ENCODE data around the gene VIPAS39. TPM values are rescaled to one million over a fixed set of nuclear protein-coding genes. Genes with fewer than 3 reads are reported as not detected.
A peak's percentile ranks its signal among the peaks of the same experiment; 100 is the strongest.

Gene VIPAS39
- total RNA-seq (ENCODE audit: unreplicated experiment) = 28.7 TPM
- long read RNA-seq, transcript VIPAS39-211 (20 exons, 2,562 nt) = major isoform, 14 of 16 reads
- long read RNA-seq, partial matches to known transcripts = 0 of 16 reads
- long read RNA-seq, other reads (novel, unspliced or antisense) = 2 of 16 reads

DNA sequence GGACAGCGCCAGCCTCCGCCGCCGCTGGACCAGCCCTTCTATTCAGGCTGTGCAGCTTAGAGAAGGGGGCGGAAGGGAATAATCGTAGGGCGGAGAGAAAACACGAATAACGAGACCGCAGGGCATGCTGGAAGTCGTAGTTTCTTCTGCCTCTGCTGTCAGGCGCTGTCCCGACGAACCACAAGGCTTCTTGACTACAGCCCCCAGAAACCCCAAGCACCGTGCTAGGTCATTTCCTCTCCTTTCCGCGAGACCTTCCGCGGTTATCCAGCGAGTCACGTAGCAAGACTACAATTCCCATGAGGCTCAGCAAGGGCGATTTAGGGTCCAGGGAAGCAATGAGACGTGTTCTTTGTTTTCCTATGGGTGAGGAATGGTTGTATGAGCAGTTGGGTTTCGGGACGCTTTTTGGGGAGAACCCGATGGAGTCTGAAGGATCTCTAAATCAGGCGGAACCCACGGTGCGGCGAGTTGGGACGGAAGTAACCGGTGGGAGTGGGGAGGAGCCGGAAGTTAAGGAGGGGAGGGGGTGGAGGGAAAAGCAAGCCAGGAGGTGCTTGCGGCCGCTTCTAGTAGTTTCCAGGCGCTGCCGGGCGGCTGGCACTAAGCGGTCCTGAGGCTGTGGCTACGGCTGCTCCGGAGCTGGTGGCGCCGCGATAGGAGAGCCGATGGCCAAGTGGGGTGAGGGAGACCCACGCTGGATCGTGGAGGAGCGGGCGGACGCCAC is at the start of gene VIPAS39, which contains the start of gene AHSA1:
VIPAS39 (minus strand) TSS at position 80 of the 727 bp plus-strand sequence. CDS start 3,499 bp downstream, outside the sequence.
AHSA1 (plus strand) TSS at position 572 of the 727 bp plus-strand sequence; CDS start at position 669, 97 bp downstream.
- H3K4me3 Mint-ChIP-seq (ENCODE audit: unreplicated experiment) = peak within 1 kb of the TSS; percentile 100
- peak; percentile 88 for DNase-seq (ENCODE audit: low spot score)
- peaks cover 4% of the 10 kb centered on the region for H3K27me3 Mint-ChIP-seq (ENCODE audit: unreplicated experiment)
- peaks cover 29% of the 10 kb centered on the region for H3K4me1 Mint-ChIP-seq (ENCODE audit: unreplicated experiment)
- H3K9me3 Mint-ChIP-seq (ENCODE audit: unreplicated experiment) = no peaks in the 10 kb centered on the region
- peak within 1 kb of the TSS; percentile 100 for H3K27ac Mint-ChIP-seq (ENCODE audit: unreplicated experiment)
- peaks cover 39% of the 10 kb centered on the region for H3K36me3 Mint-ChIP-seq (ENCODE audit: low read depth, unreplicated experiment)
- TF ChIP-seq, protein P1, sequence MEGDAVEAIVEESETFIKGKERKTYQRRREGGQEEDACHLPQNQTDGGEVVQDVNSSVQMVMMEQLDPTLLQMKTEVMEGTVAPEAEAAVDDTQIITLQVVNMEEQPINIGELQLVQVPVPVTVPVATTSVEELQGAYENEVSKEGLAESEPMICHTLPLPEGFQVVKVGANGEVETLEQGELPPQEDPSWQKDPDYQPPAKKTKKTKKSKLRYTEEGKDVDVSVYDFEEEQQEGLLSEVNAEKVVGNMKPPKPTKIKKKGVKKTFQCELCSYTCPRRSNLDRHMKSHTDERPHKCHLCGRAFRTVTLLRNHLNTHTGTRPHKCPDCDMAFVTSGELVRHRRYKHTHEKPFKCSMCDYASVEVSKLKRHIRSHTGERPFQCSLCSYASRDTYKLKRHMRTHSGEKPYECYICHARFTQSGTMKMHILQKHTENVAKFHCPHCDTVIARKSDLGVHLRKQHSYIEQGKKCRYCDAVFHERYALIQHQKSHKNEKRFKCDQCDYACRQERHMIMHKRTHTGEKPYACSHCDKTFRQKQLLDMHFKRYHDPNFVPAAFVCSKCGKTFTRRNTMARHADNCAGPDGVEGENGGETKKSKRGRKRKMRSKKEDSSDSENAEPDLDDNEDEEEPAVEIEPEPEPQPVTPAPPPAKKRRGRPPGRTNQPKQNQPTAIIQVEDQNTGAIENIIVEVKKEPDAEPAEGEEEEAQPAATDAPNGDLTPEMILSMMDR (IDR thresholded peaks at IDR 0.05; ENCODE audit: unreplicated experiment) = no peak

DNA sequence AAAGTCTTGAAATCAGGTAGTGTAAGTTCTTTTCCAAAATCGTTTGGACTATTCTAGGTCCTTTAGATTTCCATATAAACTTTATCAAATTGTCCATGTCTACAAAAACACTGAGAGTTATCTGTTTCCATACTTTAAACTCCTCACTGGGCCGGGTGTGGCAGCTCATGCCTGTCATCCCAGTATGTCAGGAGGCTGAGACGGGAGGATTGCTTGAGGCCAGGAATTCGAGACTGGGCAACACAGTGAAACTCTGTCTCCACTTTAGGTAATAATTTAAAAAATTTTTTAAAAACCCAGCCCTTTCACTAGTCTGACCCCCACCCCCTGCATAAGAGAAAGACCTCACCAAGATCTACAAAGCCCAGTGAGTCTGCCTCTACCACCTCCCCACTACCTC is 47.6 kb upstream of the VIPAS39 start:
- TF ChIP-seq, protein P1 (IDR thresholded peaks at IDR 0.05; ENCODE audit: unreplicated experiment) = no peak
- no peak overlapping the region for H3K4me3 Mint-ChIP-seq (ENCODE audit: unreplicated experiment)
- H3K4me1 Mint-ChIP-seq (ENCODE audit: unreplicated experiment) = no peaks in the 10 kb centered on the region
- H3K9me3 Mint-ChIP-seq (ENCODE audit: unreplicated experiment) = no peaks in the 10 kb centered on the region
- no peaks in the 10 kb centered on the region for H3K27me3 Mint-ChIP-seq (ENCODE audit: unreplicated experiment)
- no peak for DNase-seq (ENCODE audit: low spot score)
- H3K27ac Mint-ChIP-seq (ENCODE audit: unreplicated experiment) = no peak overlapping the region
- peaks cover 8% of the 10 kb centered on the region for H3K36me3 Mint-ChIP-seq (ENCODE audit: low read depth, unreplicated experiment)

- H3K36me3 Mint-ChIP-seq (ENCODE audit: low read depth, unreplicated experiment) = peaks cover 8% of the 10 kb centered on the region
- DNase-seq (ENCODE audit: low spot score) = no peak
- H3K27ac Mint-ChIP-seq (ENCODE audit: unreplicated experiment) = no peak overlapping the region
- H3K27me3 Mint-ChIP-seq (ENCODE audit: unreplicated experiment) = no peaks in the 10 kb centered on the region
- H3K4me1 Mint-ChIP-seq (ENCODE audit: unreplicated experiment) = no peaks in the 10 kb centered on the region
- TF ChIP-seq, protein P1 (IDR thresholded peaks at IDR 0.05; ENCODE audit: unreplicated experiment) = no peak
- no peaks in the 10 kb centered on the region for H3K9me3 Mint-ChIP-seq (ENCODE audit: unreplicated experiment)
- peak overlapping the region; percentile 24 for H3K4me3 Mint-ChIP-seq (ENCODE audit: unreplicated experiment)
Measured at GRCh38 chr14:77503138-77503537, 45.7 kb upstream of the VIPAS39 start.

- Mint-ChIP-seq H3K36me3 (ENCODE audit: low read depth, unreplicated experiment) (peaks cover 8% of the 10 kb centered on the region), H3K4me1 (ENCODE audit: unreplicated experiment) (peaks cover 3% of the 10 kb centered on the region), H3K27me3 (ENCODE audit: unreplicated experiment) (peaks cover 3% of the 10 kb centered on the region), H3K9me3 (ENCODE audit: unreplicated experiment) (no peaks in the 10 kb centered on the region), H3K27ac (ENCODE audit: unreplicated experiment) (no peak overlapping the region), H3K4me3 (ENCODE audit: unreplicated experiment) (no peak overlapping the region)
- TF ChIP-seq, protein P1 (IDR thresholded peaks at IDR 0.05; ENCODE audit: unreplicated experiment) = no peak
- no peak for DNase-seq (ENCODE audit: low spot score)
Measured at GRCh38 chr14:77502109-77502782, 44.8 kb upstream of the VIPAS39 start.

Data from endothelial cell (in vitro differentiated cells).